Peyer's patch (tissue), 4 donors: ENCODE results near the gene DNAJC4. TPM values are rescaled to one million over a fixed set of nuclear protein-coding genes. Genes with fewer than 3 reads are reported as not detected.

ENCODE experiments used
- DNase-seq, 3 donors: peaks; one replicate each; pipeline ENCODE4 v3.0.0-alpha.2; 2017 to 2019
- H3K27ac ChIP-seq, 4 donors: fragments of 200-600 bp; sonication (generic); one replicate each; pipeline ENCODE4 v1.5.1; 2016 to 2019
- H3K27me3 ChIP-seq, 2 donors: fragments of 200-600 bp; sonication (generic); one replicate each; pipeline ENCODE4 v1.5.1; 2019
- H3K36me3 ChIP-seq, 3 donors: fragments of 200-600 bp; sonication (generic); one replicate each; pipeline ENCODE4 v1.5.1; 2016 to 2019
- H3K4me1 ChIP-seq, 4 donors: fragments of 200-600 bp; sonication (generic); one replicate each; pipeline ENCODE4 v1.5.1; 2016 to 2019
- H3K4me3 ChIP-seq, 4 donors: fragments of 200-600 bp; sonication (generic); 1 replicate in 3 of 4; 2 replicates in 1 of 4; pipeline ENCODE4 v1.5.1; 2016 to 2019; ENCODE audit warnings: mild to moderate bottlenecking in 1 of 4
- H3K9me3 ChIP-seq, 4 donors: fragments of 200-600 bp; sonication (generic); one replicate each; pipeline ENCODE4 v1.5.1; 2016 to 2019; ENCODE audit warnings: mild to moderate bottlenecking in 1 of 4
- POLR2A ChIP-seq, 2 donors: fragments of 450-650 bp; IDR thresholded peaks; one replicate each; pipeline ENCODE4 v1.5.1; 2017; ENCODE audit warnings: antibody characterized with exemption in 2 of 2, mild to moderate bottlenecking in 2 of 2, moderate library complexity in 2 of 2
- total RNA-seq, 4 donors: library from RNA; depleted of rRNA; stranded (reverse); fragments of >200 nt; gene quantifications; one replicate each; pipeline ENCODE4 v1.1.0, GENCODE V29; 2016
- TF ChIP-seq, protein P1 (sequence below), 6 experiments: fragments of 450-650 bp in 4 of 6; fragments of 200-600 bp in 2 of 6; sonication (generic) in 1 of 6; IDR thresholded peaks; one replicate each; pipeline ENCODE4 v1.5.1; 2017 to 2019; ENCODE audit warnings: antibody characterized with exemption in 6 of 6, mild to moderate bottlenecking in 3 of 6, moderate library complexity in 1 of 6

Gene DNAJC4
- total RNA-seq, 4 donors from 2014 or later, result 42.9 to 95.0 (median 80.3) TPM

DNA sequence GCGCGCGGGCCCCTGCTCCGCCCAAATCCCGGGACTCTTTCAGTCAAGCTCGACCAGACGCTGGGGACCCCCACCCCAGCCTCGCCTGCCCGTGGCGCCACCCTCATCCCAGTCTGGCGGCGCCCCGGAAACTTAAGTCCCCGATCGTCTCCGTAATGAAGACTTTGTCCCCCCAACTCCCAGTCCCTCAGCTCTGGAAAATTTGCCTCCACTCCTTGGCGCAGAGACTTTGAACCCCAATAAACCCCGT is 21.3 kb downstream of the DNAJC4 start:
- peaks cover 0 to 27% (median 0%) of the 10 kb centered on the region in 3 donors for H3K36me3 ChIP-seq
- H3K27ac ChIP-seq, result peak overlapping the region; percentile 77 to 99 (median 95)
- no peak for DNase-seq
- peak; percentile 16 to 37 for TF ChIP-seq POLR2A (IDR thresholded peaks at IDR 0.05)
- TF ChIP-seq, protein P1, sequence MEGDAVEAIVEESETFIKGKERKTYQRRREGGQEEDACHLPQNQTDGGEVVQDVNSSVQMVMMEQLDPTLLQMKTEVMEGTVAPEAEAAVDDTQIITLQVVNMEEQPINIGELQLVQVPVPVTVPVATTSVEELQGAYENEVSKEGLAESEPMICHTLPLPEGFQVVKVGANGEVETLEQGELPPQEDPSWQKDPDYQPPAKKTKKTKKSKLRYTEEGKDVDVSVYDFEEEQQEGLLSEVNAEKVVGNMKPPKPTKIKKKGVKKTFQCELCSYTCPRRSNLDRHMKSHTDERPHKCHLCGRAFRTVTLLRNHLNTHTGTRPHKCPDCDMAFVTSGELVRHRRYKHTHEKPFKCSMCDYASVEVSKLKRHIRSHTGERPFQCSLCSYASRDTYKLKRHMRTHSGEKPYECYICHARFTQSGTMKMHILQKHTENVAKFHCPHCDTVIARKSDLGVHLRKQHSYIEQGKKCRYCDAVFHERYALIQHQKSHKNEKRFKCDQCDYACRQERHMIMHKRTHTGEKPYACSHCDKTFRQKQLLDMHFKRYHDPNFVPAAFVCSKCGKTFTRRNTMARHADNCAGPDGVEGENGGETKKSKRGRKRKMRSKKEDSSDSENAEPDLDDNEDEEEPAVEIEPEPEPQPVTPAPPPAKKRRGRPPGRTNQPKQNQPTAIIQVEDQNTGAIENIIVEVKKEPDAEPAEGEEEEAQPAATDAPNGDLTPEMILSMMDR (IDR thresholded peaks at IDR 0.05), result no peak
- H3K4me1 ChIP-seq, result peaks cover 0 to 77% (median 16%) of the 10 kb centered on the region in 4 donors
- H3K4me3 ChIP-seq, result peak overlapping the region; percentile 75 to 99 (median 85)
- H3K27me3 ChIP-seq, result no peaks in the 10 kb centered on the region
- no peaks in the 10 kb centered on the region for H3K9me3 ChIP-seq

DNA sequence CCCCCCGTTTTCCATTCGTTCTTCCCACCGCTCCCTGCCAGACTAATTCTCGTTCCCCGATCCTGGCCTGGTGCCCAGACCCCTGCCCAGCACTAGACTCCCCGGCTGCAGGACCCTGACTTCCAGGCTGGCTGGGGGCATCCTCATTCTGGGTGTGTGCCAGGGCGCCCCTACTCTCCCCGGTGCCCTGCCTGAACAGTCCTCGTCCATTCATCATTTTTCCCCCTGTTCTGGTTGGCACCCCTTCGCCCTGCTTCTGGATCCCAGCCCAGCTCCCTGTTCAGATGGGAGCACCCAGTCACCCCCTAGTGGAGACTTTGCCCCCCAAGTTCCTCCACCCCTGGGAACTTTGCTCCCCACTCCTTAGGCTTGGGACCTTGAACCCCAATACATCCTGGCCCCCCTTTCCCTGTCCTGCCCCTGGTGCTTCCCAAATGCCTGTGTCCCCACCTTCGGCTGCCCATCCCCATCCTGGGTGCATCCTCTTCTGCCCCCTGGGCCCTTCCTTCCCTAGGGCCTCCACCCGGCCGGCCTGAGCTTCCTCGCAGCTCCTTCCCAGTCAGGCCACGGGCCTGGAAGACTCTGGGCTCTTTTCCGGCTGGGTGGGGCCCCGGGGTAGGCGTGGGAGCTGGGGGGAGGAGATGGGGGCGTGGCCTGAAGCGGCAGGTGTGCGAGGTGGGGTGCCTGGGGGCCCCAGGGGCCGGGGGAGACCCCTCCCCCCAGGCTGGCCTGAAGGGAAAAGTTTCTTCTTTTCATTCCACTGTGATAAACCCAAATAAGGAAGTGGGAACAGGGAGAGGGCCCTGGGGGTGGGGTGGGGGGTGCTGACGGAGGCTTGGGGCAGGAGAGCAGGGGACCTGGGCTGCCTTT is 21.9 kb downstream of the DNAJC4 start:
- H3K4me3 ChIP-seq, result peak overlapping the region; percentile 75 to 99 (median 85)
- H3K4me1 ChIP-seq, result peaks cover 0 to 77% (median 16%) of the 10 kb centered on the region in 4 donors
- H3K27ac ChIP-seq, result peak overlapping the region; percentile 77 to 99 (median 95)
- peak in 2 of 3 donors; percentile 86 to 89 for DNase-seq
- H3K9me3 ChIP-seq, result no peaks in the 10 kb centered on the region
- peaks cover 0 to 33% (median 0%) of the 10 kb centered on the region in 3 donors for H3K36me3 ChIP-seq
- no peaks in the 10 kb centered on the region for H3K27me3 ChIP-seq
- peak; percentile 65 to 67 for TF ChIP-seq POLR2A (IDR thresholded peaks at IDR 0.05)
- TF ChIP-seq, protein P1 (IDR thresholded peaks at IDR 0.05), result peak in 5 of 6 experiments; percentile 29 to 50 (median 36)

DNA sequence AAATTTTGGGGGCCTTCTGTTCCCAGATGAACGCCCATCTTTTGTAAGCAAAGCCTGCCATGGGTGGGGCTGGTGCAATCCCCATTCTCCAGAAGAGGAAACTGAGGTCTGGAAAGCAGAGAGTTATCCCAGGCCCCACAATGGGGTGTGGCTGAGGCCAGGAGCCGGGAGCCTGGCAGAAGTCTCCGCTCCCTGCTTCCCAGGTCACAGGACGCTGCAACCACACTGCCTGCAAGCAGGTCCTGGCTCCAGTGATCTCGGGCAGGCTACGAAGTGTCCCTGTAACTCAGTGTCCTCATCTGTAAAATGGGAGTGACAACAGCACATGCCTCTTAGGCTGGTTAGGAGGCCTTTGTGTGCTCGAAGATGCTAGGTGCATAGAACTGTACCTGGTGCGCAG is 22.7 kb downstream of the DNAJC4 start:
- peaks cover 0 to 41% (median 0%) of the 10 kb centered on the region in 3 donors for H3K36me3 ChIP-seq
- peak overlapping the region in 3 of 4 donors; percentile 75 to 99 (median 78) for H3K4me3 ChIP-seq
- peaks cover 0 to 71% (median 13%) of the 10 kb centered on the region in 4 donors for H3K4me1 ChIP-seq
- no peaks in the 10 kb centered on the region for H3K27me3 ChIP-seq
- no peaks in the 10 kb centered on the region for H3K9me3 ChIP-seq
- no peak for DNase-seq
- H3K27ac ChIP-seq, result peak overlapping the region; percentile 25 to 99 (median 95)
- TF ChIP-seq, protein P1 (IDR thresholded peaks at IDR 0.05), result no peak
- no peak for TF ChIP-seq POLR2A (IDR thresholded peaks at IDR 0.05)

DNA sequence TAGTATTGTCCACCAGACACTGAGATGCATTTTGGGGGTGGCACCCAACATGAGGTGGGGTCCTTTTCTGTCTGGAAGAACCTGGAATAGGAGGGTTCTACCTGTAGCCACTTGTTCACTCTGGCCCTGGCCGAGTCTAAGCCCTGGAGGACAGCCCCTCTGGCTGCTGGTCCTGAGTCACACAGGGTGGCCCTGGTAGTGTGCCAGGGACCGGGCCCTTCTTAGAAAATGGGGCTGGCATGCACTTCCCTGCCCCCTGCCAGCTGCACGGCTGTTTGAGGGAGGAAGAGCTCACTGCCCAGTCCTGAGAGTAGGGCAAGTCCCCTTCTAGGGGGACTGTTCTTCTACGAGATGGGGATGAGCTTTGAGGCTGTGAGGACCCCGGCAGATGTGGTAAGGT is 23.1 kb downstream of the DNAJC4 start:
- DNase-seq, result no peak

DNA sequence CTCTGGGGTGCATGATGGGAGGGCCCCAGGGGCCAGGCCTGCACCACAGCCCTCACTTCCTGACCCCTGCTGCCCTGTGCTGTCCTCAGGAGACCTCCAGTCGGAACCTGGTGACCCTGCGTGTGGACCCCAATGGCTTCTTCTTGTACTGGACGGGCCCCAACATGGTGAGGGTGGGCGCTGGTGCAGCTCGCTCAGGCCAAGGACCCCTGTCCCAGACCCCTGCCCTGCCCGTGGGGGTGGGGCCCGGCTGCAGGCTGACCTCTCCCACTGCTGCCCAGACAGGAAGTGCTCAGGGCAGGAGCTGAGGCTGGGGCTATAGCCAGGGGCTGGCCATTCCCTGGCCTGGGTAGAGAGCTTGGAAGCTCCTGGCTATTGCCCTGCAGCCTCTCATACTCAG is 24.0 kb downstream of the DNAJC4 start:
- H3K27me3 ChIP-seq, result no peaks in the 10 kb centered on the region
- H3K4me1 ChIP-seq, result peaks cover 0 to 58% (median 13%) of the 10 kb centered on the region in 4 donors
- H3K36me3 ChIP-seq, result peaks cover 0 to 54% (median 0%) of the 10 kb centered on the region in 3 donors
- no peak for DNase-seq
- no peak for TF ChIP-seq POLR2A (IDR thresholded peaks at IDR 0.05)
- TF ChIP-seq, protein P1 (IDR thresholded peaks at IDR 0.05), result no peak
- H3K4me3 ChIP-seq, result peak overlapping the region in 1 of 4 donors; percentile 78
- peak overlapping the region in 1 of 4 donors; percentile 99 for H3K27ac ChIP-seq
- no peaks in the 10 kb centered on the region for H3K9me3 ChIP-seq

More for the DNA sequence above, 23.1 kb downstream of the DNAJC4 start:
- Histone ChIP-seq H3K4me1 (peaks cover 0 to 66% (median 13%) of the 10 kb centered on the region in 4 donors), H3K36me3 (peaks cover 0 to 45% (median 0%) of the 10 kb centered on the region in 3 donors), H3K9me3 (no peaks in the 10 kb centered on the region), H3K27me3 (no peaks in the 10 kb centered on the region), H3K4me3 (peak overlapping the region in 3 of 4 donors; percentile 75 to 99 (median 78)), H3K27ac (peak overlapping the region in 1 of 4 donors; percentile 99)
- TF ChIP-seq, protein P1 (IDR thresholded peaks at IDR 0.05), result no peak
- no peak for TF ChIP-seq POLR2A (IDR thresholded peaks at IDR 0.05)
